PC-9 (cell line): ENCODE measurements around the gene WNT1.

ENCODE experiments used
- EZH2 ChIP-seq: fragments of 200-600 bp; sonication (generic); IDR thresholded peaks from 2 replicates; pipeline ENCODE4 v1.8.0; 2017; ENCODE audit warnings: antibody characterized with exemption, low read depth
- TF ChIP-seq, protein P1 (sequence below): fragments of 200-600 bp; sonication (generic); conservative IDR thresholded peaks from 2 replicates; pipeline ENCODE4 v1.6.1; 2017; ENCODE audit warnings: mixed run types, antibody characterized with exemption, mild to moderate bottlenecking, moderate library complexity

DNA sequence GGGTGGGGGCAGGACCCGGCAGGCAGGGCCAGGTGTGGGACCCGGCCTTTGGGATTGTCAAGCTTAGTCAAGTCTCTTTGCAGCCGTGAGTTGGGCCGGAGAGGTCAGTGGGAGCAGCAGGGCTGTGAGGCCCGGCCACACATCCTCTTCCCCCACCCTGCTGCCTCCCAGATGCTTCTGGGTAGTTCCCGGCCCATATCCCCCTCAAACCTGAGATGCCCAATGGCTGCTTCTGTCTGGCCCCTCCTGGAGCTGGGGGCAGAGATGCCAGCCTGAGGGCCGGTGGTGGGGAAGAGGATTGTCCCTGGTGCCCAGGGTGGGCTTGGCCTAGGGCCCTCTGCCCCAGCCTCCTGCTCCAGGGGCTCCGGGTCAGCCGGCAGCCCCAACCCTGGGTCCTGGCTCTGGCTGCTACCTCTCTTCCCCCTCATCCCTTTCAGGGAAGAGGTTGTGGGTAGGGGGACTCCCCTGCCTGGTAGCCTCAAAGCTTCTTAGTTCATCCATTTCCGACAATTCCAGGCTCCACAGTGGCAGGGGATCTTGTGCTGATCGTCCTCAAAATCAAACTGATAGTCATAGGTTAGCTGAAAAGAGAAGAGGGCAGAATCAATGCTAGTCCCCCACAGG lies 43.3 kb downstream of the WNT1 start:
- TF ChIP-seq, protein P1, sequence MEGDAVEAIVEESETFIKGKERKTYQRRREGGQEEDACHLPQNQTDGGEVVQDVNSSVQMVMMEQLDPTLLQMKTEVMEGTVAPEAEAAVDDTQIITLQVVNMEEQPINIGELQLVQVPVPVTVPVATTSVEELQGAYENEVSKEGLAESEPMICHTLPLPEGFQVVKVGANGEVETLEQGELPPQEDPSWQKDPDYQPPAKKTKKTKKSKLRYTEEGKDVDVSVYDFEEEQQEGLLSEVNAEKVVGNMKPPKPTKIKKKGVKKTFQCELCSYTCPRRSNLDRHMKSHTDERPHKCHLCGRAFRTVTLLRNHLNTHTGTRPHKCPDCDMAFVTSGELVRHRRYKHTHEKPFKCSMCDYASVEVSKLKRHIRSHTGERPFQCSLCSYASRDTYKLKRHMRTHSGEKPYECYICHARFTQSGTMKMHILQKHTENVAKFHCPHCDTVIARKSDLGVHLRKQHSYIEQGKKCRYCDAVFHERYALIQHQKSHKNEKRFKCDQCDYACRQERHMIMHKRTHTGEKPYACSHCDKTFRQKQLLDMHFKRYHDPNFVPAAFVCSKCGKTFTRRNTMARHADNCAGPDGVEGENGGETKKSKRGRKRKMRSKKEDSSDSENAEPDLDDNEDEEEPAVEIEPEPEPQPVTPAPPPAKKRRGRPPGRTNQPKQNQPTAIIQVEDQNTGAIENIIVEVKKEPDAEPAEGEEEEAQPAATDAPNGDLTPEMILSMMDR = no peak
- no peak for TF ChIP-seq EZH2
